Natural killer cell treated with Interleukin-12 subunit alpha and Interleukin-12 subunit beta and Interleukin-15 and Interleukin-18, amount 100 ng/mL, for 72 hours (primary cell): ENCODE measurements around the gene UBE2U. TPM values are rescaled to one million over a fixed set of nuclear protein-coding genes. Genes with fewer than 3 reads are reported as not detected.

Experiments
- ATAC-seq, 2 donors: fragments of 150-1000 bp; cut with Tn5 transposase in 1 of 2; sonication (Bioruptor Pico), chemical (Tn5 transposase) in 1 of 2; 2 replicates each; pipeline ENCODE4 v1.10.0; 2021
- DNase-seq: peaks from one replicate; pipeline ENCODE4 v3.0.0; 2022; ENCODE audit warnings: low spot score
- H3K27ac Mint-ChIP-seq, 2 donors: 1 replicate in 1 of 2; 2 replicates in 1 of 2; pipeline ENCODE4 v1.8.0; 2022; ENCODE audit warnings: mixed read lengths in 2 of 2, mild to moderate bottlenecking in 1 of 2, moderate library complexity in 1 of 2
- H3K27me3 Mint-ChIP-seq, 2 donors: 1 replicate in 1 of 2; 2 replicates in 1 of 2; pipeline ENCODE4 v1.8.0; 2022; ENCODE audit warnings: mixed read lengths in 2 of 2
- H3K36me3 Mint-ChIP-seq: one replicate; pipeline ENCODE4 v1.8.0; 2022; ENCODE audit warnings: mixed read lengths
- H3K4me1 Mint-ChIP-seq, 2 donors: 1 replicate in 1 of 2; 2 replicates in 1 of 2; pipeline ENCODE4 v1.8.0; 2022; ENCODE audit warnings: low read depth in 2 of 2, mixed read lengths in 2 of 2, mild to moderate bottlenecking in 1 of 2
- H3K4me3 Mint-ChIP-seq: one replicate; pipeline ENCODE4 v1.8.0; 2022; ENCODE audit warnings: mixed read lengths
- H3K9me3 Mint-ChIP-seq: 2 replicates; pipeline ENCODE4 v1.8.0; 2022; ENCODE audit warnings: mixed read lengths
- total RNA-seq, 2 donors: library from RNA; stranded (reverse); gene quantifications; one replicate each; pipeline ENCODE4 v1.2.3, GENCODE V29; 2022

UBE2U gene
- total RNA-seq, 2 donors from 2014 or later = not detected

GRCh38 chr1:64176659-64177058 is 26.8 kb upstream of the UBE2U start:
- no peaks in the 10 kb centered on the region for H3K9me3 Mint-ChIP-seq
- DNase-seq (no peak), ATAC-seq (no peak)
- no peak overlapping the region for H3K27ac Mint-ChIP-seq
- H3K4me3 Mint-ChIP-seq = no peak overlapping the region
- H3K27me3 Mint-ChIP-seq = peaks cover 17 to 20% of the 10 kb centered on the region in 2 donors
- no peaks in the 10 kb centered on the region for H3K4me1 Mint-ChIP-seq
- H3K36me3 Mint-ChIP-seq = no peaks in the 10 kb centered on the region

DNA sequence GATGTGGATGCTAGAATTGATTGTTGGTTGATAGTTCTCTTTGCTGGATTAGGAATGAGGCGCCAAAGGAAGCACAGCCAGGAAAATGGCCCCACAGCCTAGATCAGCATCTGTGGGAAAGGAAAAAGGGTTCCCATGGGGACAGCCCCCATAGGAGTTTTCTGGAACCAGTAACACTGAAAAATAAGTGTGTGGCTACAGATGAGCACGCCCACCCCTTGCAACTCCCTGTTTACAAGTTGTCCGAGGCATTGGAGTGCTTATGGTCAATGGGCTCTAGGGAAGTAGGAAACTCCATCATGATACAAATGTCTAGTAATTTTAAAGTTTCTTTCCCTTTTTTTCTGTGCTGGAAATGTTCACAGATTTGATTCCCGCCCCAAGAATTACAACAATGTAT is 23.8 kb upstream of the UBE2U start:
- ATAC-seq (no peak), DNase-seq (no peak)
- Mint-ChIP-seq H3K4me1 (no peaks in the 10 kb centered on the region), H3K27me3 (peaks cover 16 to 20% of the 10 kb centered on the region in 2 donors), H3K9me3 (no peaks in the 10 kb centered on the region), H3K4me3 (no peak overlapping the region), H3K36me3 (no peaks in the 10 kb centered on the region), H3K27ac (no peak overlapping the region)

DNA sequence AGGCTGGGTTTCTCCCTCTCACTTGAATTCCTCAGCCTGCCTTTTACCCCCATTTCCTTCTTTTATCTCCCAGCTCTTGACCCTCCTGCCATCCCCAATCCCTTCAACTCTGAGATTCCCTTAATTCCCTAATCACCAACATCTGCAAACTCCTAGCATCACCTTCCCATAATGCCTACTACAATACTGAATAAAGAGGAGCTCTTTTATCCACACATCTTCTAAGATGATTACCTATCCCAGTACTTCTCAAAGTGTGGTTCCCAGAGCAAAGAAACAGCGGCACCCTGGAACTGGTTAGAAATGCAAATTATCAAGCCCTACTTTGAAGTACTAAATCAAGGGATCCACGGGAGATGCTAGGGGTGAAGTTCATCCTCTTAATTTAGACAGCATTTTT is 21.2 kb upstream of the UBE2U start:
- Mint-ChIP-seq H3K4me1 (no peaks in the 10 kb centered on the region), H3K4me3 (no peak overlapping the region), H3K9me3 (no peaks in the 10 kb centered on the region), H3K27ac (no peak overlapping the region), H3K27me3 (peaks cover 8 to 16% of the 10 kb centered on the region in 2 donors), H3K36me3 (no peaks in the 10 kb centered on the region)
- DNase-seq (no peak), ATAC-seq (no peak)

DNA sequence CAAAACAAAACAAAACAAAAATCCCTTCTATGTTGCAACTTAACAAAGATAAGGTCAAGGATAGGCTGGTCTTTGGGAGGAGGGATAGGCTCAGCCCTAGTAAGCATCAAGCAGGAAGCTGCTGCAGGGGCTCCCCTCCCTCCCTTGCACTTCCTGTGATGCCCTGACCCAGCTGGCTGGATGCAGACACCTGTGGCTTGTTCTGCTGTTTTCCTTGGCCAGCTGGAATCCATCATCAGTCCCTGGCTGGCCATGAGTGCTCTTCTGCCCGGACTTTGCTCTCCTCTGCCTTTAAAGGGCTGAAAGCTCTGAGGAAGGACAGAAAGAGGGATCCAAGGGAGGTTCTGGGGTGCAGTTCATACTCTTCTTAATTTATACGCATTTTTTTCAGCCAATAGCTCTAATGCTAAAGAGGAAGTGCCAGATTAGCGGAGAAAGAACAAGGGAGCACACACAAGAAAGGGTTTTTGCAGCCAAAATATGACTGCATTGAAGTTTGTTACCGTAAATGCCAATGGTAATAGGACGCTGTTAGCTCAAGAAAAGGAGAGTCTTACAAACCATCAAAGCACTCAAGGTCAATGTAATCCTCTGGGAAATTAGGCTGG is 19.9 kb upstream of the UBE2U start:
- no peaks in the 10 kb centered on the region for H3K36me3 Mint-ChIP-seq
- DNase-seq (no peak), ATAC-seq (no peak)
- no peaks in the 10 kb centered on the region for H3K4me1 Mint-ChIP-seq
- peaks cover 8 to 9% of the 10 kb centered on the region in 2 donors for H3K27me3 Mint-ChIP-seq
- H3K9me3 Mint-ChIP-seq = no peaks in the 10 kb centered on the region
- H3K4me3 Mint-ChIP-seq = no peak overlapping the region
- no peak overlapping the region for H3K27ac Mint-ChIP-seq

GRCh38 chr1:64184003-64184440 is 19.4 kb upstream of the UBE2U start:
- H3K9me3 Mint-ChIP-seq = no peaks in the 10 kb centered on the region
- no peaks in the 10 kb centered on the region for H3K36me3 Mint-ChIP-seq
- no peaks in the 10 kb centered on the region for H3K4me1 Mint-ChIP-seq
- DNase-seq (no peak), ATAC-seq (no peak)
- peaks cover 8% of the 10 kb centered on the region in 2 donors for H3K27me3 Mint-ChIP-seq
- no peak overlapping the region for H3K4me3 Mint-ChIP-seq
- H3K27ac Mint-ChIP-seq = no peak overlapping the region

DNA sequence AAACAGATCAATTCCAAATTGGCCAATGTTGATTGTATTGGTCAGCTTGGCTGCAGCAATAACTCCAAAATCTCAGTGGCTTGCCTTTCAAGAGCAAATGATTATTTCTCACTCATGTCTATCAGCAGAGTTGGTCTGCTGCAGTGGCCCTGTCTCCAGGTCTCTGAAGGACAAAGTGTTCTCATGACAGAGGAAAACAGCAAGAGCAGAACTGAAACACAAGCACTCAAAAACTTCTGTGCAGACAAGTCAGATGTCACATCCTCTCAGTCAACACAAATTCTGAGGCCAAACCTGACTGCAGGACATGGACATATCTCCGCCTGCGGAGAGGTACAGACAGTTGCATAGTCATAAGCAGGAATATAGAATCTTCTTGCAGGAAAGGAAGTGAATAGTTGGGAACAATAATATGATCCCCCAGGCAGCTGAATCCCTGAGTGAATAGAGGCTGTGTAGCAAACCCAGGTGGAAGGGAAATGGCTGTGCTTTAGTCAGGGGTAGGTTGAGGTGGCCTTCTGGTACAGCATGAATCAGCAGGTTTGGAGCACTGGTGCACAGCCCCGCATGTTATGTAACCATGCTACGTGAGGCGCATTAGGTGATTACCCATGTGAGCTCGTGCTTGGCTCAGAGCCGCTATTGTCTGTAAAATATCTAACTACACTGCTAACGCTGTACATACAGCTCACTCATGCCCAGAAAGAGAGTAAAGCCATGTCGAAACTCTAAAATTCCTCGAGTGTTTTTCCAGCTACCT is 17.1 kb upstream of the UBE2U start:
- ATAC-seq (no peak), DNase-seq (no peak)
- H3K36me3 Mint-ChIP-seq = no peaks in the 10 kb centered on the region
- no peak overlapping the region for H3K4me3 Mint-ChIP-seq
- no peaks in the 10 kb centered on the region for H3K4me1 Mint-ChIP-seq
- H3K9me3 Mint-ChIP-seq = no peaks in the 10 kb centered on the region
- no peak overlapping the region for H3K27ac Mint-ChIP-seq
- H3K27me3 Mint-ChIP-seq = peaks cover 8% of the 10 kb centered on the region in 2 donors

DNA sequence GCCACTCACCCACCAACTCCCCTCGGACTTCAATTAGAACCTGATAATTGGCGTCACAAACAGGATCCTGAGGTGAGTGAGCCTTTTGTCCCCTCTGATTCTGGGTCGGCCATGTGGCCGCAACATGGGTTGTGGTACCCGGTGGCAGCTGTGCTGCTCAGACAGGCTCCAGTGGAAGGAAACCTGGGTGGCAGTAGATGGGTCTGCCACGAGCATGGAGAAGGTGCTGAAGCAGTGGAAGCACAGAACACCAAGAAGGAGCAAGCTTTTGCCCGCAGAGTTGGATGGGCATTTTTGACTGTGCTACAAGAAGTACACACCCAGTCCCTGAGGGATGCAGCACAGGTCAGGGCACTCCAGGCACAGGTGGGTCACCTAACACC is 16.5 kb upstream of the UBE2U start:
- no peaks in the 10 kb centered on the region for H3K9me3 Mint-ChIP-seq
- H3K27ac Mint-ChIP-seq = no peak overlapping the region
- H3K4me3 Mint-ChIP-seq = no peak overlapping the region
- H3K4me1 Mint-ChIP-seq = no peaks in the 10 kb centered on the region
- H3K36me3 Mint-ChIP-seq = no peaks in the 10 kb centered on the region
- DNase-seq (no peak), ATAC-seq (no peak)
- H3K27me3 Mint-ChIP-seq = peaks cover 7 to 8% of the 10 kb centered on the region in 2 donors

DNA sequence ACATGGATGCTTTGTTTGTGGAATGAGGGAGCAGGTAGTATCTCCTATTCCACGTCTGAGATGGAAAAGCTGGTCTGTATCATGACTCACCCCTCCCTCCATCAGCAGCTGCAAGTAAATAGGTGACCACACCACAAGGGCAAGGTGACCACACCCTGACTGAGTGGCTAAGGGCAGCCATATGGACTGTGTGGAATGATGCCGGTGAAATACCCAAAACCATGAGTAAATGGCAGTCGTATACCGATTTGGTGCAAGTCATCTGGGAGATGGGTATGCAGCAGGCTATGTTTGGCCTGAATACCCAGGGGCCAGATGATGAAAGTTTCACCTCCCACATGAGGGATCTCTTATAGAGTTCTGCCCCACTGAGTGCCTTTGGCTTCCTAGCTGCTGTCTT is 15.8 kb upstream of the UBE2U start:
- Mint-ChIP-seq H3K36me3 (no peaks in the 10 kb centered on the region), H3K9me3 (no peaks in the 10 kb centered on the region), H3K4me3 (no peak overlapping the region), H3K4me1 (no peaks in the 10 kb centered on the region), H3K27me3 (peaks cover 0 to 3% of the 10 kb centered on the region in 2 donors), H3K27ac (no peak overlapping the region)
- ATAC-seq (no peak), DNase-seq (no peak)

GRCh38 chr1:64192290-64192689 is 11.1 kb upstream of the UBE2U start:
- Mint-ChIP-seq H3K9me3 (no peaks in the 10 kb centered on the region), H3K4me3 (no peak overlapping the region), H3K27ac (no peak overlapping the region), H3K36me3 (no peaks in the 10 kb centered on the region), H3K27me3 (no peaks in the 10 kb centered on the region), H3K4me1 (no peaks in the 10 kb centered on the region)
- ATAC-seq (no peak), DNase-seq (no peak)

DNA sequence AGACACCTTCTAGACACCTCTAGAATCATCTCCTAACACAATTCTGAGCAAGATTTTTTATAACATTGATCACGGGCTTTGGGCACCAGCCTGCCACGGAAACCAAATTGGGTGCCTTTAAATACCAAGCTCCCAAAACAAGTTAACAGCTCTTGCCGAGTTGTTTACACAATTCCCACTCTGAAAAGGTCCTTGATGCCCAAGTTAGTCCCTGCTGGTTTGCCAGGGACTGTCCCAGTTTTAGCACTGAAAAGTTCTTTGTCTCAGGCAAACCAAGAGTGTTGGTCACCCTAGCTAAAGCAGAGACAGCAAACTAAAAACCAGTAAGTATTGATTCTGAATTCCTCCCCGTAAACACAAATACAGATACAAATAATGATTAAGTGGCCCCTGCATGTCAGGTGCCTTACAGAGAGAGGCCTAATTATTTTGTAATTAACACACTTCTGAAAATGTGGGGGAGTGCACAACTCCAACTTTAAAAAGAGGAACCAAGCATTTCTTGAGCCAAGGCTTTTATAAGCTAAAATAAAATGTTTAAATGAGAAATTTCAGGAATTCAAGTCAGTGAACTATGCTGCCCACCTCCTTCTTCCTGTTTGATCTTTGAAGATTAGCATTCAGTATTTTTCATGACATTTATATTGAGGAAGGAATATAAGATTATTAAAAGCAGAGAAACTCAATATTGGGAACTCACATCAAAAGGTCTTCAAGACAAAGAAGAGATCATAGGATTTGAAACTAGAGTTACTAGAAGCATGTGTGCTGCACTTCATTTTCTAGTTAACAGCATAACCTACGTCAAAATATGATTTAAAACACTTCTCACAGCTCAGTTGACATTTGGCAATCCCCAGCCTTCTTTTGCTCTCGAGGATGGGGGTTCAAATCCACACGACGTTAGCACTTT is 9.0 kb upstream of the UBE2U start:
- no peaks in the 10 kb centered on the region for H3K9me3 Mint-ChIP-seq
- ATAC-seq = no peak
- no peak for DNase-seq
- no peaks in the 10 kb centered on the region for H3K27me3 Mint-ChIP-seq
- no peaks in the 10 kb centered on the region for H3K36me3 Mint-ChIP-seq
- H3K27ac Mint-ChIP-seq = no peak overlapping the region
- no peaks in the 10 kb centered on the region for H3K4me1 Mint-ChIP-seq
- no peak overlapping the region for H3K4me3 Mint-ChIP-seq

- no peaks in the 10 kb centered on the region for H3K27me3 Mint-ChIP-seq
- H3K36me3 Mint-ChIP-seq = no peaks in the 10 kb centered on the region
- H3K4me1 Mint-ChIP-seq = no peaks in the 10 kb centered on the region
- no peak overlapping the region for H3K27ac Mint-ChIP-seq
- ATAC-seq (no peak), DNase-seq (no peak)
- no peak overlapping the region for H3K4me3 Mint-ChIP-seq
- H3K9me3 Mint-ChIP-seq = no peaks in the 10 kb centered on the region
Observed at GRCh38 chr1:64195081-64195395, 8.4 kb upstream of the UBE2U start.

- Mint-ChIP-seq H3K4me1 (no peaks in the 10 kb centered on the region), H3K4me3 (no peak overlapping the region), H3K36me3 (no peaks in the 10 kb centered on the region), H3K9me3 (no peaks in the 10 kb centered on the region), H3K27me3 (no peaks in the 10 kb centered on the region), H3K27ac (no peak overlapping the region)
- ATAC-seq (peak; percentile 39 to 41), DNase-seq (no peak)
Observed at GRCh38 chr1:64196074-64196870, 7.2 kb upstream of the UBE2U start.

GRCh38 chr1:64197076-64197475 is 6.3 kb upstream of the UBE2U start:
- no peak overlapping the region for H3K27ac Mint-ChIP-seq
- no peak for DNase-seq
- no peaks in the 10 kb centered on the region for H3K4me1 Mint-ChIP-seq
- H3K27me3 Mint-ChIP-seq = peaks cover 0 to under 1% of the 10 kb centered on the region in 2 donors
- no peaks in the 10 kb centered on the region for H3K36me3 Mint-ChIP-seq
- H3K9me3 Mint-ChIP-seq = no peaks in the 10 kb centered on the region
- no peak overlapping the region for H3K4me3 Mint-ChIP-seq
- no peak for ATAC-seq
